ENCODE data around the gene ACOT9.
A peak's percentile ranks its signal among the peaks of the same experiment; 100 is the strongest.

Gene ACOT9

GRCh38 chrX:23742697-23743622 lies at the start of gene ACOT9:
TSS of gene ACOT9 (minus strand) at chrX:23743276. CDS start at chrX:23743144, 132 bp downstream.
- DNase-seq (ENCODE audit: extremely low read depth, insufficient read length): peak; percentile 87
- H3K4me3 ChIP-seq (replicated peaks; ENCODE audit: low read depth, low read length): peak within 1 kb of the TSS; percentile 73
- H3K27me3 ChIP-seq (replicated peaks; ENCODE audit: control insufficient read depth, insufficient read depth, low read length): no peaks in the 10 kb centered on the region
- H3K36me3 ChIP-seq (ENCODE audit: control insufficient read depth, insufficient read depth, low read length): no peaks in the 10 kb centered on the region
- TF ChIP-seq CTCF (IDR thresholded peaks at IDR 0.05; ENCODE audit: insufficient read depth, low read length, poor library complexity, severe bottlenecking): no peak

GRCh38 chrX:23790155-23790497 lies 47.0 kb upstream of the ACOT9 start:
- Histone ChIP-seq H3K27me3 (replicated peaks; ENCODE audit: control insufficient read depth, insufficient read depth, low read length) (no peaks in the 10 kb centered on the region), H3K4me3 (replicated peaks; ENCODE audit: low read depth, low read length) (no peak overlapping the region), H3K36me3 (ENCODE audit: control insufficient read depth, insufficient read depth, low read length) (no peaks in the 10 kb centered on the region)
- TF ChIP-seq CTCF (IDR thresholded peaks at IDR 0.05; ENCODE audit: insufficient read depth, low read length, poor library complexity, severe bottlenecking): no peak
- no peak for DNase-seq (ENCODE audit: extremely low read depth, insufficient read length)

- H3K36me3 ChIP-seq (ENCODE audit: control insufficient read depth, insufficient read depth, low read length): no peaks in the 10 kb centered on the region
- H3K27me3 ChIP-seq (replicated peaks; ENCODE audit: control insufficient read depth, insufficient read depth, low read length): no peaks in the 10 kb centered on the region
- TF ChIP-seq CTCF (IDR thresholded peaks at IDR 0.05; ENCODE audit: insufficient read depth, low read length, poor library complexity, severe bottlenecking): no peak
- no peak overlapping the region for H3K4me3 ChIP-seq (replicated peaks; ENCODE audit: low read depth, low read length)
- no peak for DNase-seq (ENCODE audit: extremely low read depth, insufficient read length)
Measured at GRCh38 chrX:23789386-23790154, 46.5 kb upstream of the ACOT9 start.

- H3K27me3 ChIP-seq (replicated peaks; ENCODE audit: control insufficient read depth, insufficient read depth, low read length): no peaks in the 10 kb centered on the region
- TF ChIP-seq CTCF (IDR thresholded peaks at IDR 0.05; ENCODE audit: insufficient read depth, low read length, poor library complexity, severe bottlenecking): no peak
- no peak for DNase-seq (ENCODE audit: extremely low read depth, insufficient read length)
- no peak overlapping the region for H3K4me3 ChIP-seq (replicated peaks; ENCODE audit: low read depth, low read length)
- no peaks in the 10 kb centered on the region for H3K36me3 ChIP-seq (ENCODE audit: control insufficient read depth, insufficient read depth, low read length)
Measured at GRCh38 chrX:23788946-23789345, 45.9 kb upstream of the ACOT9 start.

- Histone ChIP-seq H3K4me3 (replicated peaks; ENCODE audit: low read depth, low read length) (no peak overlapping the region), H3K27me3 (replicated peaks; ENCODE audit: control insufficient read depth, insufficient read depth, low read length) (no peaks in the 10 kb centered on the region), H3K36me3 (ENCODE audit: control insufficient read depth, insufficient read depth, low read length) (no peaks in the 10 kb centered on the region)
- no peak for TF ChIP-seq CTCF (IDR thresholded peaks at IDR 0.05; ENCODE audit: insufficient read depth, low read length, poor library complexity, severe bottlenecking)
- DNase-seq (ENCODE audit: extremely low read depth, insufficient read length): no peak
Measured at GRCh38 chrX:23788521-23788920, 45.4 kb upstream of the ACOT9 start.
